ENCODE data around the gene LYVE1. TPM values are rescaled to one million over a fixed set of nuclear protein-coding genes. Genes with fewer than 3 reads are reported as not detected.
A peak's percentile ranks its signal among the peaks of the same experiment; 100 is the strongest.

The LYVE1 gene
- total RNA-seq, 1 donor from 2014 or later, result 0.27 TPM

DNA sequence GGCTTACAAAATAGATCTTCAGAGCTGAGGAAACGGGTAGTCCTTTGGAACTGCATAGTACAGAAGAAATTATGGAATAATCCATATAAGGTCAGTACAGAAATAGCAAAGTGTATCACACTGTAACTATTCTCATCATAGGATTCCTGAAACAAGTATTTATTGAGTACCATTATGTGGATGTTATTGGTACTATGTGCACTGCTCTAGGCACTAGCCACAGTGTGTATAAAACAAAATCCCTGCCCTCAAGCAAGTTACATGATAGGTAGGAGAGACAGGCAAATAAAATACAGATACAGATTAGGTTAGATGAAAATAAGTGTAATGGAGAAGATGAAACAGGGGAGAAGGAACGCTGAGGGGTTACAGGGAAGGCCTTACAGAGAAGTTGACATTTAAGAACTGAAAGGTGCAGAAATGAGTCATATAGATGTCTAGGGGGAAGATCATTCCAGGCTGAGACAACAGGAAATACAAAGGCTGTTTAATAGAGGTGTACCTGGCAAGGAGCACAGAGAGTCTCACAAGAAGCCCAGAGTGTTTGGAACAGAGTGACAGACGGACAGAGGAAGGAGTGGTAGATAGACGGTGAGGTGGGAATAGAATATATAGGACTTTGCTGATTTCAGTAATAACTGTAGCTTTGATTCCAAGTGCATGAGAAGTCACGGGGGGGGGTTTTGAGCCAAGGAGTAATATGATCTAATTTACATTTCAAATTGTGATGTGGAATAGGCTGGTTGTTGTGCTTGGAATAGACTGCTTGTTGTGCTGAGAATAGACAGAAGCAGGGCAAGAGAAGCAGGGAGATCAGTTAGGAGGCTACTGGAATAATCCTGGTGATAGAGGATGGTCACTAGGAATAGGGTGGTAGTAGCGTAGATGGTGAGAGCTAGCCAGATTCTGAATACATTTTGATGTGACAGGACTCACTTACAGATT lies 41.2 kb downstream of the LYVE1 start:
- H2AFZ ChIP-seq (ENCODE audit: low read depth, low read length), result no peak overlapping the region
- H3K4me3 ChIP-seq (ENCODE audit: insufficient read depth, low read depth, low read length), result no peak overlapping the region
- no peaks in the 10 kb centered on the region for H3K9me3 Mint-ChIP-seq (ENCODE audit: unreplicated experiment)
- H3K27me3 ChIP-seq (ENCODE audit: insufficient read depth, low read length), result no peaks in the 10 kb centered on the region
- peaks cover 6% of the 10 kb centered on the region for H3K36me3 Mint-ChIP-seq (ENCODE audit: low read depth, unreplicated experiment)
- H3K4me1 ChIP-seq (ENCODE audit: insufficient read depth, low read length), result peaks cover 12% of the 10 kb centered on the region
- H3K9ac ChIP-seq (ENCODE audit: low read length), result no peak overlapping the region
- TF ChIP-seq EZH2 (IDR thresholded peaks at IDR 0.05; ENCODE audit: insufficient read depth, low read length), result no peak
- TF ChIP-seq, protein P1, sequence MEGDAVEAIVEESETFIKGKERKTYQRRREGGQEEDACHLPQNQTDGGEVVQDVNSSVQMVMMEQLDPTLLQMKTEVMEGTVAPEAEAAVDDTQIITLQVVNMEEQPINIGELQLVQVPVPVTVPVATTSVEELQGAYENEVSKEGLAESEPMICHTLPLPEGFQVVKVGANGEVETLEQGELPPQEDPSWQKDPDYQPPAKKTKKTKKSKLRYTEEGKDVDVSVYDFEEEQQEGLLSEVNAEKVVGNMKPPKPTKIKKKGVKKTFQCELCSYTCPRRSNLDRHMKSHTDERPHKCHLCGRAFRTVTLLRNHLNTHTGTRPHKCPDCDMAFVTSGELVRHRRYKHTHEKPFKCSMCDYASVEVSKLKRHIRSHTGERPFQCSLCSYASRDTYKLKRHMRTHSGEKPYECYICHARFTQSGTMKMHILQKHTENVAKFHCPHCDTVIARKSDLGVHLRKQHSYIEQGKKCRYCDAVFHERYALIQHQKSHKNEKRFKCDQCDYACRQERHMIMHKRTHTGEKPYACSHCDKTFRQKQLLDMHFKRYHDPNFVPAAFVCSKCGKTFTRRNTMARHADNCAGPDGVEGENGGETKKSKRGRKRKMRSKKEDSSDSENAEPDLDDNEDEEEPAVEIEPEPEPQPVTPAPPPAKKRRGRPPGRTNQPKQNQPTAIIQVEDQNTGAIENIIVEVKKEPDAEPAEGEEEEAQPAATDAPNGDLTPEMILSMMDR (IDR thresholded peaks at IDR 0.05; ENCODE audit: insufficient read depth, low read depth, low read length), result no peak
- H4K20me1 ChIP-seq (ENCODE audit: insufficient read depth, low read length), result no peaks in the 10 kb centered on the region
- no peak for FAIRE-seq
- H3K4me3 Mint-ChIP-seq (ENCODE audit: unreplicated experiment), result no peak overlapping the region
- no peaks in the 10 kb centered on the region for H3K9me3 ChIP-seq (ENCODE audit: insufficient read depth, low read depth, low read length)
- DNase-seq (ENCODE audit: low read depth), result peak; percentile 42
- peaks cover 8% of the 10 kb centered on the region for H3K36me3 ChIP-seq (ENCODE audit: insufficient read depth, low read length)
- peaks cover 18% of the 10 kb centered on the region for H3K4me1 Mint-ChIP-seq (ENCODE audit: low read depth, unreplicated experiment)
- peak overlapping the region; percentile 47 for H3K4me2 ChIP-seq (ENCODE audit: low read length)
- H3K27me3 Mint-ChIP-seq (ENCODE audit: low read depth, unreplicated experiment), result no peaks in the 10 kb centered on the region
- H3K27ac Mint-ChIP-seq (ENCODE audit: unreplicated experiment), result peak overlapping the region; percentile 21
- no peaks in the 10 kb centered on the region for H3K79me2 ChIP-seq (ENCODE audit: insufficient read depth, low read length)
- H3K27ac ChIP-seq (ENCODE audit: low read depth, low read length), result peak overlapping the region; percentile 48

DNA sequence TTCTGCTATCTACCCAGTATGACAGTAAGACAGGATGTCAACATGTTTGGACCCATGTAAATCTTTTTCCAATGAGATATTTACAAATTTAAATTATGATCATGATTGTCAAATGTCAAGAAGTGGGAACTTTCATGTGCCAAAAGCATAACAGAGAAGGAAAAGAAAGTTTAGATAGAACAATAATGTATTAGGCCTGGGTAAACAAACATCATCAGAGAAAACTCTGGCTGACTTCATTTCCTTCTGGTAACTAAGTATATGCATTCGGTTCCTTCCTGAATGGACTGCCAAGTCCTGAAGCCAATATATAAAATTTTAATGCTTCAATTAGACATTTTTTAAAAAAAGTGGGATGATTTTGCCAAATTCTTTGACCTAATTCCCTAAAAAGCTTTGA lies 44.0 kb downstream of the LYVE1 start:
- peaks cover 14% of the 10 kb centered on the region for H3K4me1 Mint-ChIP-seq (ENCODE audit: low read depth, unreplicated experiment)
- Histone ChIP-seq H3K4me2 (ENCODE audit: low read length) (no peak overlapping the region), H3K27me3 (ENCODE audit: insufficient read depth, low read length) (no peaks in the 10 kb centered on the region), H3K9me3 (ENCODE audit: insufficient read depth, low read depth, low read length) (no peaks in the 10 kb centered on the region), H3K36me3 (ENCODE audit: insufficient read depth, low read length) (peaks cover 16% of the 10 kb centered on the region), H2AFZ (ENCODE audit: low read depth, low read length) (no peak overlapping the region), H4K20me1 (ENCODE audit: insufficient read depth, low read length) (no peaks in the 10 kb centered on the region), H3K27ac (ENCODE audit: low read depth, low read length) (no peak overlapping the region), H3K4me1 (ENCODE audit: insufficient read depth, low read length) (peaks cover 9% of the 10 kb centered on the region), H3K79me2 (ENCODE audit: insufficient read depth, low read length) (no peaks in the 10 kb centered on the region), H3K4me3 (ENCODE audit: insufficient read depth, low read depth, low read length) (no peak overlapping the region), H3K9ac (ENCODE audit: low read length) (no peak overlapping the region)
- H3K27me3 Mint-ChIP-seq (ENCODE audit: low read depth, unreplicated experiment), result no peaks in the 10 kb centered on the region
- TF ChIP-seq, protein P1 (IDR thresholded peaks at IDR 0.05; ENCODE audit: insufficient read depth, low read depth, low read length), result no peak
- TF ChIP-seq EZH2 (IDR thresholded peaks at IDR 0.05; ENCODE audit: insufficient read depth, low read length), result no peak
- H3K9me3 Mint-ChIP-seq (ENCODE audit: unreplicated experiment), result no peaks in the 10 kb centered on the region
- DNase-seq (ENCODE audit: low read depth) (no peak), FAIRE-seq (no peak)
- no peak overlapping the region for H3K27ac Mint-ChIP-seq (ENCODE audit: unreplicated experiment)
- H3K4me3 Mint-ChIP-seq (ENCODE audit: unreplicated experiment), result no peak overlapping the region
- peaks cover 6% of the 10 kb centered on the region for H3K36me3 Mint-ChIP-seq (ENCODE audit: low read depth, unreplicated experiment)

DNA sequence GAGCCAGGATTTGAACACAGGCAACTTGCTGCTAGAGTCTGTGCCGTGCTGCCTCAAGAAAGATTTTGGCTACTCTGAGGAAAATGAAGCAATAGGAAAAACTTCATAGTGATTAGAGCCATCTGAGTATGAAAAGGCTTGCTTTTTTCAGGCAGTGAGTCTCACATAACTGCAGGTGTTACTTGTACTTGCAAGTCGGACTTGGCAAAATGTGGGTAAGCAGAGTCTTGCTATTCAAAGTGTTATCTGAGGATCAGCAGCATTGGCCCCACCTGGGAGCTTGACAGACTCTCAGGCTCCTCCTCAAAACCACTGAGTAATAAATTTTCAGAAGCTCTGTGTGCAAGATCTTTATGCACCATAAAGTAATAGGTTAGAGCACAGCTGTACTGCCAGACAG lies 45.5 kb downstream of the LYVE1 start:
- Mint-ChIP-seq H3K27ac (ENCODE audit: unreplicated experiment) (no peak overlapping the region), H3K4me1 (ENCODE audit: low read depth, unreplicated experiment) (peaks cover 11% of the 10 kb centered on the region), H3K27me3 (ENCODE audit: low read depth, unreplicated experiment) (no peaks in the 10 kb centered on the region), H3K9me3 (ENCODE audit: unreplicated experiment) (no peaks in the 10 kb centered on the region), H3K4me3 (ENCODE audit: unreplicated experiment) (no peak overlapping the region), H3K36me3 (ENCODE audit: low read depth, unreplicated experiment) (peaks cover 6% of the 10 kb centered on the region)
- Histone ChIP-seq H3K4me3 (ENCODE audit: insufficient read depth, low read depth, low read length) (no peak overlapping the region), H3K79me2 (ENCODE audit: insufficient read depth, low read length) (no peaks in the 10 kb centered on the region), H3K9ac (ENCODE audit: low read length) (no peak overlapping the region), H3K27ac (ENCODE audit: low read depth, low read length) (no peak overlapping the region), H3K4me2 (ENCODE audit: low read length) (no peak overlapping the region), H3K4me1 (ENCODE audit: insufficient read depth, low read length) (peaks cover 9% of the 10 kb centered on the region), H4K20me1 (ENCODE audit: insufficient read depth, low read length) (no peaks in the 10 kb centered on the region), H3K36me3 (ENCODE audit: insufficient read depth, low read length) (peaks cover 11% of the 10 kb centered on the region), H3K9me3 (ENCODE audit: insufficient read depth, low read depth, low read length) (no peaks in the 10 kb centered on the region), H2AFZ (ENCODE audit: low read depth, low read length) (no peak overlapping the region), H3K27me3 (ENCODE audit: insufficient read depth, low read length) (no peaks in the 10 kb centered on the region)
- DNase-seq (ENCODE audit: low read depth), result peak; percentile 16
- FAIRE-seq, result no peak
- no peak for TF ChIP-seq EZH2 (IDR thresholded peaks at IDR 0.05; ENCODE audit: insufficient read depth, low read length)
- TF ChIP-seq, protein P1 (IDR thresholded peaks at IDR 0.05; ENCODE audit: insufficient read depth, low read depth, low read length), result no peak

All from astrocyte (in vitro differentiated cells and primary cell).